Measurements from ENCODE around the gene REEP1.

The REEP1 gene

DNA sequence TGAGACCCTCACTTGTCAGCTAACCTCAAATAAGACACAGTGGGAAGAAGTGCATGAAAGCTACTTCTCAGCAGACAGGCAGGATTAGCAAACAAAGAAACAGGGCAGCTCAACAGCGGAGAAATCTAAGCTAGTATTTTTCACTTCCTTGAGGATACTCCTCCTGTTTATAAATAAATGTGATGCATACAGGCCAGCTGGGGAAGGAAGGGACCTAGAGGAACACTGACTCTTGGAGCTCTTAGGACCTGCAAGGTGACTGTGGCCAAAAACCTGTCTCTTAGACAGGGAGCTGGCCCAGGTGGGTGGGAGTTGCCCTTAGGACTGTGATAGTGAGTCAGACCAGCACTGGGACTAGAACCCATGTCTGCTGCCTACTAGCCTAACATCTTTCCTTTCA is 4.8 kb downstream of the REEP1 start:
- TF ChIP-seq, protein P1, sequence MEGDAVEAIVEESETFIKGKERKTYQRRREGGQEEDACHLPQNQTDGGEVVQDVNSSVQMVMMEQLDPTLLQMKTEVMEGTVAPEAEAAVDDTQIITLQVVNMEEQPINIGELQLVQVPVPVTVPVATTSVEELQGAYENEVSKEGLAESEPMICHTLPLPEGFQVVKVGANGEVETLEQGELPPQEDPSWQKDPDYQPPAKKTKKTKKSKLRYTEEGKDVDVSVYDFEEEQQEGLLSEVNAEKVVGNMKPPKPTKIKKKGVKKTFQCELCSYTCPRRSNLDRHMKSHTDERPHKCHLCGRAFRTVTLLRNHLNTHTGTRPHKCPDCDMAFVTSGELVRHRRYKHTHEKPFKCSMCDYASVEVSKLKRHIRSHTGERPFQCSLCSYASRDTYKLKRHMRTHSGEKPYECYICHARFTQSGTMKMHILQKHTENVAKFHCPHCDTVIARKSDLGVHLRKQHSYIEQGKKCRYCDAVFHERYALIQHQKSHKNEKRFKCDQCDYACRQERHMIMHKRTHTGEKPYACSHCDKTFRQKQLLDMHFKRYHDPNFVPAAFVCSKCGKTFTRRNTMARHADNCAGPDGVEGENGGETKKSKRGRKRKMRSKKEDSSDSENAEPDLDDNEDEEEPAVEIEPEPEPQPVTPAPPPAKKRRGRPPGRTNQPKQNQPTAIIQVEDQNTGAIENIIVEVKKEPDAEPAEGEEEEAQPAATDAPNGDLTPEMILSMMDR (conservative IDR thresholded peaks at IDR 0.05), result no peak
- H3K27ac ChIP-seq, result no peak overlapping the region

DNA sequence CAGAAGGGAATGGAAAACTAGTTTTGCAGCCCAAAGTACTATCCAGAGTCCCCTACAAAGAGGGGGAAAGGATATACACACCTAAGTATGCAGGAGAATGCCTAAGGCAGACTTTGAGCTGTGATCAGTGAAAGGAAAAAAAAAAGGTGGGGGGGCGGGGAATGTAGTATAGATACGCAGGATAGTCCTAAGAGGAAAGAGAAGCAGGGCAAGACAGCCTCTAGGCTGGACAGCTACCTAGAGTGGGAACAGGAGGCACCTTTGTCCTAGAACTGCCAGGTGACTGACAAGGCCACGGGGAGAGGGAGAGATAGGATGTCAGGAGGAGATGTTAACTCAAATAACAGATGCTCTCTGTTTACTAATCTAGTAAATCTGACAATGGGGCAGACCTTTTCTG is 6.0 kb downstream of the REEP1 start:
- TF ChIP-seq, protein P1 (conservative IDR thresholded peaks at IDR 0.05), result no peak
- no peak overlapping the region for H3K27ac ChIP-seq

DNA sequence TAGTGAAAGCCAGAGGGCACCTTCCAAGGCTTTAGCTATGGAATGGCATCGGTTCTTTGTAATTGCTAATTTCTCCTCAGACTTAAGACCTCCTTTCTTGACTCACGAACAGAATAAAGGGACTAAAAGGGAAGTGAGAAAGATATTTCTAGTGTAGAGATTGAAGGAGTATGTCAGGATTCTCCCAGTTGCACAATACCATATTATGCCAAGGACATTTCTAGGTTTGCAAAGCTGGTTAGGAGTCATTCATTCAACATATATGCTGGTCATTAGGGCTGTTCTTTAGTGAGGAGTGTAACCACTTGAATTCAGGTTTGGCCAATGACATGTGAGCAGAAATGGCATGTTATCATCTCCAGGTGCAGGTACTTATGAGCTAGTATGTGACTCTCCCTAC is 7.4 kb downstream of the REEP1 start:
- TF ChIP-seq, protein P1 (conservative IDR thresholded peaks at IDR 0.05), result no peak
- no peak overlapping the region for H3K27ac ChIP-seq

DNA sequence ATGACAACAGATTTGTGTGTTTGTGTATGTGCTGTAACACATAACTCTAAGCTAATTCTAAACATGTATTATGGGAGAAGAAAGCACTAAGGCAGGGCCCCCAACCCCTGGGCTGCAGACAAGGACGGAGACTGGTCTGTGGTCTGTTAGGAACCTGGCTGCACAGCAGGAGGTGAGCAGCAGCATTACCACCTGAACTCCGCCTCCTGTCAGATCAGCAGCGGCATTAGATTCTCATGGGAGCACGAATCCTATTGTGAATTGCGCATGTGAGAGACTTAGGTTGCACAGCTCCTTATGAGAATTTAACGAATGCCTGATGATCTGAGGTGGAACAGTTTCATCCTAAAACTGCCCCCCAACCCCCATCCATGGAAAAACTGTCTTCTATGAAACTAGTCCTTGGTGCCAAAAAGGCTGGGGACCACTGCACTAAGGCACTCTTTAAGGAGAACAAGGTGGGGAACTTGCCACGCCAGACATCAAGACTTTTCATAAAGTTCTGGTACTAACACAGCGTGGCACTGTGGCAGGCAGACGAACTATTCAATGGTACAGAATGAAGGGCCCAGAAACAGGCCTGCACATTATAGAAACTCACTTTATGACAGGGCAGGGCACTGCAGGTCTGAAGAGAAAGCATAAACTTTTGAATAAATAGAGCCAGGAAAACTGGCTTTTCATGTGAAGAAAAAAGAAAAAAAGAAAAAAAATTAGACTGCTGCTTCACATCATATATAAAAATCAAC is 14.0 kb downstream of the REEP1 start:
- TF ChIP-seq, protein P1 (conservative IDR thresholded peaks at IDR 0.05), result no peak
- no peak overlapping the region for H3K27ac ChIP-seq

DNA sequence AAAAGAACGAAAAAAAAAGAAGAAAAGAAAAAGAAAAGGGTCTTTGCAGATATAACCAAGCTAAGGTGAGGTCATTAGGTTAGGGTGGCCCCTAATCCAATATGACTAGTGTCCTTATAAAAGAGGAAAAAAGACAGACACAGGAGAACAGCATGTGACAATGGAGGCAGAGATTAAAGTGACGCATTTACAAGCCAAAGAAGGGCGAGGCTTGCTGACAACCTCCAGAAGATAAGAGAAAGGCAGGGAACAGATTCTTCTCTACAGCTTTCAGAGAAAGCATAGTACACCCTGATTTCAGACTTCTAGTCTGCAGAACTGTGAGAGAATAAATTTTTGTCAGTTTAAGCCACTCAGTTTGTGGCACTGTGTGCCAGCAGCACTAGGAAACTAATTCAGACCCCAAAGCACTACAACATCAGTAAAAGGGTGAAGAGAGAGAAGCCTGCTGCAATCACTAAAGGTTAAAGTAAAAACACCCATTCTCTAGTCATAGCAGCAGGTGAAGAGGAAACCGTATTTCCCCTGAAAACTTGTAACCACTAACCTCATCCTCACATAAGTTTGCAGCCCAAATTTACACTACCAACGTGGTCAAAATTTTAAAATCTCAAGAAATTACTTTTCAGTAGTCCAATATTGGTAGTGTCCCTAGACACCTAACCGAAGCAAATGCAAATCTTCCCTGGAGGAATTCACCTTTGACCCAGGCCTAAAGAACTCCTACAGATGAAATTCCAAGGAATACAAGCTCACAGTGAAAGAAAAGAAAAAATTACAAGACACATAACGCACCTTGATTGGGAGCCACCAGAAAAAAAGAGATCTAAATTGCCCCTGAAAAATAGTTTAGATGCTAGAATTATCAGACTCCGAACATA is 17.5 kb downstream of the REEP1 start:
- no peak overlapping the region for H3K27ac ChIP-seq
- TF ChIP-seq, protein P1 (conservative IDR thresholded peaks at IDR 0.05), result no peak

DNA sequence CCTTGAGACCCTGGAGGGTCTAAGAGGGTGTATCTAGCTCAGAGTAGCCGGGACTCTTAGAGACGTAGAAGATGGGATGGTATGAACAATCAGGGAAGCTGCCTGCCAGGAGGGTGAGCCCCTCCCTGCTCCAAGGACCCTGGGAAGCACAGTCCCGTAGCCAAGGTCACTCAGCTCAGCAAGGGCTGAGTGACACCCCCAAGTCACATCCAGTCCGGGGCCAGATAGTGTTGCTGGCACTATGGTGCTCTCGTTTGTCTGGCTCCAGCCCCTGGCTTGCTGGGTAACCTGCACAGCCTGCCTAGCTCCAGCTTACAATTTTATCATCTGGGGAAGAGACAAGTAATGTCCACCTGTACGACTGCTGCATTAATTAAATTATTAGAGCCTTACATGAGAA is 22.3 kb downstream of the REEP1 start:
- TF ChIP-seq, protein P1 (conservative IDR thresholded peaks at IDR 0.05), result no peak
- H3K27ac ChIP-seq, result no peak overlapping the region

DNA sequence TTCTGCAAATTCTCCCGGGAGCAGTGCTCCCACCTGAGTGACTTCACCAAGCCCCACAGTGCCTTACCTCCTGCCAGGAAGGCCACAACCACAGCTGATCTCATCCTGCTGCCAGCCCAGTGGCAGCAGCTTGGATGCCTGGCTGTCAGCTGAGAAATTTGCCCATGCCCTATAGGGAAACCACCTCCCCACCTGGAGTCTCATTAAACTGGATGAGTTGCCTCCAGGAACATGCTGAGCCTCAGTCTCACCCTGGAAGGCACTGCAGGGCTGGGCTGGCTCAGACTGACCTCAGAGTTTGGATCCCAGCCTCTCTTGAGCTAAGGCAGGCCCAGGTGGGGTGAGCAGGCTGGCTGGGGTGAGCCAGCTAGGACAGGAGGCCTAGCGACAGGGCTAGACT is 23.3 kb downstream of the REEP1 start:
- H3K27ac ChIP-seq, result no peak overlapping the region
- TF ChIP-seq, protein P1 (conservative IDR thresholded peaks at IDR 0.05), result no peak
